ENCODE data around the gene KCNMB4. TPM values are rescaled to one million over a fixed set of nuclear protein-coding genes. Genes with fewer than 3 reads are reported as not detected.

The KCNMB4 gene
- polyA plus RNA-seq, 2 of the 4 experiments (the other 2 are of a cell fraction) = 0.08 to 0.13 TPM

- H3K4me2 ChIP-seq = no peak overlapping the region
- no peak overlapping the region for H3K27ac ChIP-seq
- WGBS (ENCODE audit: missing lambda C conversion rate) = 96% methylated on average over 4 of the region's 4 CpGs
- H3K4me3 ChIP-seq = no peak overlapping the region
- ATAC-seq = no peak
- no peak for FAIRE-seq
- ChIA-PET CTCF (interaction anchor here (0.6 to 1.0 kb wide), 2 partner anchors 221 to 997 kb away, joined by 3 to 4 read pairs; no protein-coding TSS in a partner anchor), POLR2A (no interaction called here)
- H3K4me1 ChIP-seq = no peaks in the 10 kb centered on the region
- no peak for DNase-seq (ENCODE audit: low read depth in 1 of 2, low spot score in 1 of 2)
- no peaks in the 10 kb centered on the region for H3K9me3 ChIP-seq
- peak; percentile 52 for TF ChIP-seq MAFK (IDR thresholded peaks at IDR 0.05; ENCODE audit: partially characterized antibody)
- TF ChIP-seq EP300 (IDR thresholded peaks at IDR 0.05) = no peak
Measured at GRCh38 chr12:70355972-70356371, 10.1 kb upstream of the KCNMB4 start.

GRCh38 chr12:70359458-70360197 lies 6.5 kb upstream of the KCNMB4 start:
- H3K27ac ChIP-seq = no peak overlapping the region
- CTCF ChIA-PET = no interaction called here
- H3K4me1 ChIP-seq = no peaks in the 10 kb centered on the region; the same call in 2 of the 3 replicates
- no peak overlapping the region for H3K4me3 ChIP-seq
- no peak for DNase-seq (ENCODE audit: low read depth in 1 of 2, low spot score in 1 of 2)
- WGBS (ENCODE audit: missing lambda C conversion rate) = 88% methylated on average over 1 of the region's 1 CpG
- H3K4me2 ChIP-seq = no peak overlapping the region
- no peaks in the 10 kb centered on the region for H3K9me3 ChIP-seq
- TF ChIP-seq GATA3 (IDR thresholded peaks at IDR 0.05; ENCODE audit: borderline replicate concordance) (no peak), EHF (CRISPR knock-in tag; IDR thresholded peaks at IDR 0.05) (no peak), MAFK (IDR thresholded peaks at IDR 0.05; ENCODE audit: partially characterized antibody) (peak; percentile 86), KDM5A (IDR thresholded peaks at IDR 0.05) (no peak), EP300 (IDR thresholded peaks at IDR 0.05) (no peak)
- ATAC-seq = no peak
- POLR2A ChIA-PET = no interaction called here
- no peak for FAIRE-seq

- H3K27ac ChIP-seq = no peak overlapping the region
- ChIA-PET POLR2A (no interaction called here), CTCF (no interaction called here)
- peaks cover 4% of the 10 kb centered on the region; the same call in 2 of the 3 replicates for H3K4me1 ChIP-seq
- H3K9me3 ChIP-seq = no peaks in the 10 kb centered on the region
- ATAC-seq = no peak
- H3K4me3 ChIP-seq = no peak overlapping the region
- peak; percentile 7 for FAIRE-seq
- no peak overlapping the region for H3K4me2 ChIP-seq
- TF ChIP-seq RARB (CRISPR knock-in tag; IDR thresholded peaks at IDR 0.05) (no peak), NFE2L2 (conservative IDR thresholded peaks at IDR 0.05; ENCODE audit: low read length) (peak; percentile 67)
- DNase-seq (ENCODE audit: low read depth in 1 of 2, low spot score in 1 of 2) = no peak
Measured at GRCh38 chr12:70360218-70360617, 5.9 kb upstream of the KCNMB4 start.

GRCh38 chr12:70364695-70365397 lies 1.2 kb upstream of the KCNMB4 start:
- DNase-seq (ENCODE audit: low read depth in 1 of 2, low spot score in 1 of 2) = peak; percentile 6 to 19
- no peak overlapping the region for H3K27ac ChIP-seq
- ATAC-seq = peak in 1 of 2 experiments; percentile 26; a peak in 3 of 6 replicates
- WGBS (ENCODE audit: missing lambda C conversion rate) = 25% methylated on average over 16 of the region's 16 CpGs
- TF ChIP-seq POLR2A (IDR thresholded peaks at IDR 0.05; ENCODE audit: low read length) = no peak
- no peak for TF ChIP-seq PHF8 (IDR thresholded peaks at IDR 0.05; ENCODE audit: borderline replicate concordance, low read depth)
- 0 out of 2 replicates have a peak, but pooled peaks have one; percentile 41 for TF ChIP-seq RNF2 (IDR thresholded peaks at IDR 0.05; ENCODE audit: borderline replicate concordance, low read depth)
- TF ChIP-seq CBX8 (IDR thresholded peaks at IDR 0.05) = no peak
- TF ChIP-seq HDAC2 (IDR thresholded peaks at IDR 0.05) = no peak
- H3K9me3 ChIP-seq = no peaks in the 10 kb centered on the region
- H3K4me1 ChIP-seq = peaks cover 12% of the 10 kb centered on the region; the same call in 2 of the 3 replicates
- peak overlapping the region; percentile 79 for H3K4me3 ChIP-seq
- FAIRE-seq = no peak
- POLR2A ChIA-PET = interaction anchor here (0.6 kb wide), 1 partner anchor 56 kb away, joined by 3 read pairs; no protein-coding TSS in a partner anchor
- CTCF ChIA-PET = interaction anchor here (0.9 to 1.7 kb wide), 3 partner anchors 17 to 464 kb away, joined by 3 to 5 read pairs (median 3); no protein-coding TSS in a partner anchor
- peak overlapping the region; percentile 100 for H3K4me2 ChIP-seq

- WGBS (ENCODE audit: missing lambda C conversion rate) = 3% methylated on average over 5 of the region's 6 CpGs
- TF ChIP-seq MAFK (IDR thresholded peaks at IDR 0.05; ENCODE audit: partially characterized antibody) (peak; percentile 64), RAD21 (conservative IDR thresholded peaks at IDR 0.05 in 1 of 2, IDR thresholded peaks at IDR 0.05 in 1 of 2) (no peak)
- no peaks in the 10 kb centered on the region for H3K9me3 ChIP-seq
Measured at GRCh38 chr12:70365398-70365647, 767 bp upstream of the KCNMB4 start.

More at GRCh38 chr12:70365398-70365647, 767 bp upstream of the KCNMB4 start:
- ATAC-seq (no peak; a peak in 1 of 6 replicates), FAIRE-seq (no peak), DNase-seq (ENCODE audit: low read depth in 1 of 2, low spot score in 1 of 2) (no peak)
- CTCF ChIA-PET = interaction anchor here (0.6 to 1.7 kb wide), 2 partner anchors 26 to 465 kb away, joined by 3 to 5 read pairs; no protein-coding TSS in a partner anchor
- POLR2A ChIA-PET = no interaction called here
- H3K4me2 ChIP-seq = peak overlapping the region; percentile 100
- peaks cover 12% of the 10 kb centered on the region; the same call in 2 of the 3 replicates for H3K4me1 ChIP-seq
- H3K4me3 ChIP-seq = peak overlapping the region; percentile 79
- H3K27ac ChIP-seq = peak overlapping the region in 1 of 2 experiments; percentile 69; a peak in 2 of 6 replicates
